ENCODE measurements around the gene SMAP2. TPM values are rescaled to one million over a fixed set of nuclear protein-coding genes. Genes with fewer than 3 reads are reported as not detected.
A peak's percentile ranks its signal among the peaks of the same experiment; 100 is the strongest.

SMAP2 gene
- total RNA-seq, 1 donor from 2014 or later, result 220 TPM

GRCh38 chr1:40397258-40397657 lies 23.7 kb downstream of the SMAP2 start:
- Mint-ChIP-seq H3K4me1 (peaks cover 97% of the 10 kb centered on the region), H3K27me3 (no peaks in the 10 kb centered on the region), H3K27ac (peak overlapping the region; percentile 90), H3K36me3 (ENCODE audit: low read depth) (peaks cover 28% of the 10 kb centered on the region), H3K9me3 (no peaks in the 10 kb centered on the region), H3K4me3 (peak overlapping the region; percentile 44)
- no peak for TF ChIP-seq CTCF (IDR thresholded peaks at IDR 0.05)
- POLR2A ChIA-PET, result interaction anchor here (0.9 to 5.2 kb wide), 3 partner anchors 11 to 84 kb away, joined by 3 to 371 read pairs (median 93); partner anchors contain the start of gene SMAP2
- no peak for ATAC-seq (ENCODE audit: low read depth)
- intact Hi-C loops (cut with micrococcal nuclease), result no loop called here
- CTCF ChIA-PET, result interaction anchor here (0.9 to 2.4 kb wide), 4 partner anchors 11 to 253 kb away, joined by 3 to 10 read pairs (median 6); no protein-coding TSS in a partner anchor
- DNase-seq, result no peak

GRCh38 chr1:40399984-40400704 lies 26.6 kb downstream of the SMAP2 start:
- Mint-ChIP-seq H3K9me3 (no peaks in the 10 kb centered on the region), H3K36me3 (ENCODE audit: low read depth) (peaks cover 25% of the 10 kb centered on the region), H3K4me3 (peak overlapping the region; percentile 51), H3K27ac (peak overlapping the region; percentile 84), H3K27me3 (no peaks in the 10 kb centered on the region), H3K4me1 (peaks cover 97% of the 10 kb centered on the region)
- POLR2A ChIA-PET, result interaction anchor here (0.6 to 5.2 kb wide), 11 partner anchors 14 to 94 kb away, joined by 4 to 371 read pairs (median 10); partner anchors contain the start of gene SMAP2
- DNase-seq (no peak), ATAC-seq (ENCODE audit: low read depth) (peak; percentile 59)
- no peak for TF ChIP-seq CTCF (IDR thresholded peaks at IDR 0.05)
- intact Hi-C loops (cut with micrococcal nuclease), result loop anchor here (1.0 to 5.0 kb wide), 4 partner anchors 15 to 143 kb away; partner anchors contain the start of gene ZMPSTE24
- CTCF ChIA-PET, result interaction anchor here (0.7 to 3.0 kb wide), 13 partner anchors 9 to 316 kb away, joined by 3 to 20 read pairs (median 5); no protein-coding TSS in a partner anchor

GRCh38 chr1:40401473-40402201 lies 28.1 kb downstream of the SMAP2 start:
- Mint-ChIP-seq H3K4me1 (peaks cover 89% of the 10 kb centered on the region), H3K9me3 (no peaks in the 10 kb centered on the region), H3K4me3 (peak overlapping the region; percentile 73), H3K27me3 (no peaks in the 10 kb centered on the region), H3K27ac (peak overlapping the region; percentile 84), H3K36me3 (ENCODE audit: low read depth) (peaks cover 32% of the 10 kb centered on the region)
- DNase-seq, result no peak
- ChIA-PET CTCF (interaction anchor here (0.8 to 3.7 kb wide), 9 partner anchors 16 to 318 kb away, joined by 3 to 33 read pairs (median 8); no protein-coding TSS in a partner anchor), POLR2A (interaction anchor here (0.8 to 5.2 kb wide), 9 partner anchors 16 to 87 kb away, joined by 3 to 371 read pairs (median 17); partner anchors contain the start of genes COL9A2 and SMAP2)
- intact Hi-C loops (cut with micrococcal nuclease), result loop anchor here (1.0 to 5.0 kb wide), 3 partner anchors 60 to 144 kb away; partner anchors contain the start of gene ZMPSTE24
- ATAC-seq (ENCODE audit: low read depth), result peak; percentile 25
- TF ChIP-seq CTCF (IDR thresholded peaks at IDR 0.05), result no peak

GRCh38 chr1:40404670-40405462 lies 31.3 kb downstream of the SMAP2 start:
- Mint-ChIP-seq H3K27ac (peak overlapping the region; percentile 84), H3K36me3 (ENCODE audit: low read depth) (peaks cover 44% of the 10 kb centered on the region), H3K4me1 (peaks cover 62% of the 10 kb centered on the region), H3K9me3 (no peaks in the 10 kb centered on the region), H3K27me3 (no peaks in the 10 kb centered on the region), H3K4me3 (peak overlapping the region; percentile 56)
- CTCF ChIA-PET, result interaction anchor here (0.7 to 6.4 kb wide), 28 partner anchors 9 to 326 kb away, joined by 3 to 184 read pairs (median 6); partner anchors contain the start of genes COL9A2, RLF, SMAP2 and ZMPSTE24
- no peak for DNase-seq
- ATAC-seq (ENCODE audit: low read depth), result no peak
- TF ChIP-seq CTCF (IDR thresholded peaks at IDR 0.05), result peak; percentile 86
- intact Hi-C loops (cut with micrococcal nuclease), result loop anchor here (1.0 to 5.0 kb wide), 10 partner anchors 20 to 326 kb away; partner anchors contain the start of genes SMAP2 and ZMPSTE24
- POLR2A ChIA-PET, result interaction anchor here (0.6 to 3.7 kb wide), 19 partner anchors 13 to 330 kb away, joined by 3 to 66 read pairs (median 5); partner anchors contain the start of genes SMAP2 and ZFP69B

Data from activated B cell treated with CpG ODN at 0.5 μM for 24 hours (primary cell).